Activated CD4-positive, alpha-beta T cell treated with anti-CD3 and anti-CD28 coated beads, Interleukin-2, Interleukin-4, amounts not matched to agents 100 ng/mL and 50 ng/mL, durations not matched to agents 16 hours and 8 hours (primary cell): ENCODE measurements around the gene KCNK16.
"Not testable (repeated sequence)": the region's sequence is repeated elsewhere in the genome, so short reads cannot be mapped to it uniquely, and the experiment has no call there.

Experiments
- DNase-seq: peaks from one replicate; pipeline ENCODE4 v3.0.0-alpha.2; 2020; ENCODE audit warnings: low spot score

Gene KCNK16

DNA sequence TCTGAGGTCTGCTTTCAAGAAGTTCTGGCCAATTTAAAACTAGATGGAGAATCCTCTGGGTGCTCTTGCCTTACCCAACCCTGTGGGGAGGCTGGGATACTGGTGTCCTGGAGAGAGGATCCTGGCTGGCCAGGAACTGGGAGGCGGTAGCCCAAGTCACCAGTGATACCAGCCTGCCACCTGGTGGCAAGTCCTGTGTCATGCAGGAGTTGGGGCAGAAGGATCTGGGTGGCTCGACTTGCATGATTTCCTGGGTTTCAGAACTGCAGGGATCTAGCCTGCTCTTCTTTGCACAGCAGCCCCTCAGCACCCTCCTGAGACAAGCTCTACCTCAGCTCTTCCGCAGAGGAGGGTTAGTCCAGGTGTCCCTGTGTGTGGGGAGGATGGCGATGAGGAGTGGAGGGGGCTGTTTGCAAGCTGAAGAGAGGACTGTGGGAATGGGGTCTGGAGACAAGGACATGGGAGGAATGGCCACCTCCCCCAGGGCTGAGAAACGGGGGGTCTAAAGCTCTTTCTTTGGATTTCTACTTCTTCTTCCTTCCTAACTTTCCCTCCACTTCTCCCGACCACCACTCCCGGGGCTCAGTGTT, 12.5 kb downstream of the KCNK16 start:
- peak; percentile 61 for DNase-seq

GRCh38 chr6:39307462-39307861, 15.0 kb downstream of the KCNK16 start:
- no peak for DNase-seq

DNA sequence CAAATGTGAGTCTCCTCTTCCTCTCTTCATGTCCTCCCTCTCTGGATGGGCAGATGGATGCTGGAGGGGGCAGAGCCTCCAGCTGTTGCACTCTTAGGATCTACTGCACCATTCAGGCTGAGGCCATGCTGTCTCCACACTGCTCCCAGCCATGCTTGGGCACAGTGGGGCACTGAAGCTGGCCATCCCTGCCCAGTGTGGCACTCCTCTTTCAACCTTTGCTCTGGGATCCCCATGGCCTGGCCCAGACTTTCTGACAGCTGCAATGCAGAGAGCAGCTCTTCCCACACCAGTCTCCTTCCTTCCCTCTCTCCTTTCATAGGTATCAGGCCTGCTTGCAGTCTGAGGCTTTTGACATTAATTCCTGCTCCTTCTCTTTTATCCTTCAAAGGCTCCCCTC, 17.6 kb downstream of the KCNK16 start:
- DNase-seq, result no peak

DNA sequence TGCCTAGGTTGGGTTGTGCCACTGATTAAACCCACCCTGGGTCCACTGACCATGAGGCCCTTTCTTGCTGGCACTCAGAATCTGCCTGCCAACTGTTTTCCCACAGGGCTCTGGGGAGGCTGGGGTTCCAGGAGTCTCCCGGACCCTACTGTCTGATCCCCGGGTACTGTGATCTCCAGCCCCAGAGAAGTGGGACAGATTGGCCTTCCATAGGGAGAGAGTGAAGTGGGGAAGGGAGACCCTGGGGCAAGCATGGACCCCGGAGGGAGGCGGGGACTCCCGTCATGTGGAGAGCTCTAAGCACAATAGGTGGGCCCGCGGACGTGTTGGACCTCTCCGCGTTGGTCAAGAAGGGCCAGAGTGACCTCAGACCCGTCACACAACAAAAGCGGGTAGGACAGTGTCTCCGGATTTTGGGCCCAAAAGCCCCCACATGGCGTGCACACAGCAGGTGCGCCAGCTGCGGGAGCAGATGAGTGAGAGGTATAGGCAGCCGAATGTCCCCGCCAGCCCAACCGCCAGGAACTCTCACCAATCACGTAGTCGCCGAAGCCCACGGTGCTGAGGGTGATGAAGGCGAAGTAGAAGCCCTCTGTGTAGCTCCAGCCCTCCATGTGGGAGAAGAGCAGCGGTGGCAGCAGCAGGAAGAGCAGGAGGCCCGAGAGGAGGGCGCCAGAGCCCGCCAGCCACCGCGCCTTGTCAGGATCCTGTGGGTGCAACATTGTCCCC, 18.9 kb downstream of the KCNK16 start:
- DNase-seq, result no peak

- DNase-seq, result peak; percentile 86
Observed at GRCh38 chr6:39302669-39303424, 19.7 kb downstream of the KCNK16 start.

DNA sequence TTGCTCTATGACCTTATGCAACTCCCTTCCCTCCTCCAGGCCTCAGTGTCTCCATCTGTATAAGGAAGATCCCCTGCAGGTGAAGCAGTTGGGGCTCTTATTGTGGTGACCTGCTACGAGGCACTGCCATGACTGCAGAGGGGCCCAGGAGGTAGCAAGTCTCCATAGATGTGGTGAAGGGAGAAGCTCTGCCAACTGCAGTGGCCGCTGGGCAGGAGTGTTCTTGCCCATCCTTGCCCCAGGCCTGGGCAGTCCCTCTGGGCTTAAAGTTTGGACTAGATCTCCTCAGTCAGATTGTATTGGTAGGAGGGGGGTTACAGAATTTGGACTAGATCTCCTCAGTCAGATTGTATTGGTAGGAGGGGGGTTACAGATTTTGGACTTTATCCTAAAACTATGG, 20.5 kb downstream of the KCNK16 start:
- DNase-seq, result no peak

DNA sequence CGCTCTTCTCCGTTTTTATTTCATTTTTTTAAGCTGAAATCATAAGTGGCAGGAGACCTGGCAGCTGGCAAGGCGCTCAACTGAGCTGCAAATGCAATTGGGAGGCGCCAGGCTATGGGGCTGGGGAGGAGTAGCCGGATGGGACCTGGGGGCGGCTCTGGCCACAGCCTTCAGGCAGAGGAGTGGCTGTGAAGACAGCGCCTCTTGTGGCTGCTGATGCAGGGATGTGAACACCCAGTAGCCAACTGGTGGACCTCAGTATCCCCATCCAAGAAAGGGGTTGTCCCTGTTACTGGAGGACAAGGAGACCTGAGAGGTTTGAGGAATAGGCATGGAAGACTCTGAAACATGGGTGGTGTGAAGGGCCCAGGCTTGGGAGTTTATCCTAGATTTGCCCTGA, 20.9 kb downstream of the KCNK16 start:
- no peak for DNase-seq

GRCh38 chr6:39300739-39301138, 21.8 kb downstream of the KCNK16 start:
- DNase-seq, result no peak

DNA sequence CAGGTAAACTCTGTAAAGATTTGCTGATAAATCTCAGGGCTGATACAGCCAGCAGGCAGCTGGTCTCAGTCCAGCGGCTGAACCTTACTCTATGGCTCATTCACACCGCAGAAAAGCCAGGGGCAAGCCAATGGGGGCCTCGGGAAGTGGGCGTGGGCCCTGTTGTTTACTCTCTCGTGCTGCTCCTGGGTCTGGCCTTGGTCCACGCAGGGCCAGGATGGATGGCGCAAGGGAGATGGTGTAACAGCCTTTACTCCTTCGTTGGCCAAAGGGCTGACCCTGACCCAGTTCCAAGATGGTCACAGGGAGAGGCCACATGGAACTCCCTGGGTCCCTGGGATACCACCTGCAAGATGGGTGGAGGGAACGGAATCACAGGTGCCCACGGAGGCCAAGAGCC, 24.4 kb downstream of the KCNK16 start:
- DNase-seq, result no peak

DNA sequence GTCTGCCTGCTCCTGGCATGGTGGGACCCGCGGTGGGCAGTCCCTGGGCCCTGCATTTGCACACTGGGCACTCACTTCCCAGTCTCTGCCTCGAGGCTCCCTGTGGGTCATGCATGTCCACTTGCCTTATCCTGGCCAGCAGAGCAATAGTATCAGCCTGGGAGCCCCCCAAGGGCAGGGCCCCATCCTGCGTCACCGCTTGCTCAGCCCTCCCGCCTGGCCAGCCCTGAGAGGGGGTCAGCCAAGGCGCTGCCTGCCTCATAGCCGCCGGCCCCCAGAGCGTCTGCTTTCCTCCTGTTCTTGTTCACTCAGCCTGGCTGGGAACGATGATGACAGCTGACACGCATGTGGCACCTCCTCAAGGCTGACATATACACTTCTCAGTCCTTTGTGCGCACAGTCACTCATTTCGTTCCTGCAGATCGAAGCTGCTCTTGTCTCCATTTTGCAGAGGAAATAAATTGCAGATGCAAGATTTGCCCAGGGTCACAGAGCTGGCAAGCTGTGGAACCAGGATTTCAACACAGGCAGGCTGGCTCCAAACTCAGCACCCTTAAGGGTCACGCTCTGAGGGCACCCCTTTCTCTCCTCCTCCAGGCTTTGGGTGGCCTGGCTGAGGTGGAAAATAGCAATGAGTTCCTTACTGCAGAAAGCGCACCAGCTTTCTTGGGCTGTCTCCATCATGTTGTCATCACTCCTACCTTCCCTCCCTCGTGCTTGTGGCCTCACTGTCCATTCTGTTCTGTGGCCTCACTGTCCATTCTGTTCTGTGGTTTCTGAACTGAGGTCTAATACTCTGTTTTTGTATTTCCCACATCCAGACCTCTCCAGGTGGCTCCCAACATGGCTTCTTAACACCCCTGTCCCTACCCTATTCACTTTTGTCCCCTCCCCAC, 25.5 kb downstream of the KCNK16 start:
- DNase-seq, result no peak

- DNase-seq, result no peak
Observed at GRCh38 chr6:39295611-39296011, 26.9 kb downstream of the KCNK16 start.

DNA sequence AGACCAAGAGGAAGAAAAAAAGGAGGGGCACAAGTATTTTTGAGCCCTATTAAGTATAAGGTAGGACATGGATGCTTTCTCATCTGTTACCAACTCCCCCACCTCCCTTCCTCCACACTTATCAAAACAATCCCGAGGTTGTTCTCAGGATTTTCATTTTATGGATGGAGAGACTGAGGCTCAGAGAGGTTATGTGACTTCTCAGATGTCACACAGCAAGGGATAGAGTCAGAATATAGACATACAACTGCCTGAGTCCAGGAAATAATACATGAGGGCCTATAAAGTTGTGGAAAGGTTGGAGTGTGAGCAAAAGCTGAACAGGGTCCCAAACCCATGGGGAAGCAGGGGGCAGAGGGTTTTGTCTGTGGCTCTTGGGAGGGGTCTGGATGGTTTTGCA, 27.6 kb downstream of the KCNK16 start:
- DNase-seq, result no peak

DNA sequence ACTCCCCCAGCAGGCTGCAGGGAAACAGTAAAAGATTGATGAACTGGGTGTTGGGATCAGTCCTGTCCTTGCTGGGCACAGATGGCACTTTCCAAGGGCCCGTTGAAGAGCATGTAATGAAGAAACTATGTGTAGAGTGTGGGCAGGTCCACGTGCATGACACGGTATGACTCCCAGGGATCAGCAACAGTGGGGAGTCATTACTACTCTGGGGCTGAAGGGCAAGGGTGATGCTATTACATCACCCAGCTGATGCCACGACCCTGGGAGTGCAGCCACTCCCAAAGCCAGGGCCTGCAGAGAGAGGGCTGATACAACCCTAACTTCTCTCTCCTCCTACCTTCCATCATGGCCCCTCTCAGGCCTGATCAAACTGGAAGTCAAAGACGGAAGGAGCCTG, 28.4 kb downstream of the KCNK16 start:
- DNase-seq, result no peak

DNA sequence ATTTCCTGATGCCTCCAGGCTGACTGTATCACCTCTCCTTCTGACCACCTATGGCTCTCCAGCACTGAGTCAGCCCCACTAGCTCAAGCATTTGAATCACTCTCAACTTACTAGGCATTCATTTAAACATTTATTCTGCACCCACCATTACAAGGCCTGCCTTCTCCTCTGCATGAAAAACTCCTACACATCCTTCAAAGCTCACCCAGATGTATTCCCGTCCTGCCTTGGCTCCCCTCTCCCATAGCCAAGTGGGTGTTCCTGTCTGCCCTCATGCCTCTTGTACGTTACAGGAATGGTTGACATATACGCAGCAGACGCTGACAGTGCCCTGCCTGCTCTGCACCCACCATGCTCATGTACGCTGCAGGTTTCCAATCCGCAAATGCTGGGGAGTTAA, 29.9 kb downstream of the KCNK16 start:
- no peak for DNase-seq

DNA sequence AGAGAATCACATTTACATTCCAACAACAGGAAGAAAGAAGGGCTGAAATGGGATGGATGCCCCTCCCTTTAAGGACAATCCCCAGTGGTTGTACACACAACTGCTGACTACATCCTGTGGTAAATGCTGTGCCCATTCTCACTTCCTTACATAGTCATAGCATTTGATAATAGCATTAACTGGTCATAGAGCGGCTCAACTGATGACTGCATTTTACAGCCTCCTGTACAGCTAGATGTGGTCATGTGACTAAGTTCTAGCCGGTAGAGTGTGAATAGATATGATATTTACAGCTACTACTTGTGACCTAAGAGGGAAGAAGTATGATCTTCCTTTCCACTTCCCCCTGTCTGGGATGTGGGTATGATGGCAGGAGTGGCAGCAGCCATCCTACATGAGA, 33.0 kb downstream of the KCNK16 start:
- peak; percentile 6 for DNase-seq

GRCh38 chr6:39287601-39288000, 34.9 kb downstream of the KCNK16 start:
- DNase-seq, result no peak

DNA sequence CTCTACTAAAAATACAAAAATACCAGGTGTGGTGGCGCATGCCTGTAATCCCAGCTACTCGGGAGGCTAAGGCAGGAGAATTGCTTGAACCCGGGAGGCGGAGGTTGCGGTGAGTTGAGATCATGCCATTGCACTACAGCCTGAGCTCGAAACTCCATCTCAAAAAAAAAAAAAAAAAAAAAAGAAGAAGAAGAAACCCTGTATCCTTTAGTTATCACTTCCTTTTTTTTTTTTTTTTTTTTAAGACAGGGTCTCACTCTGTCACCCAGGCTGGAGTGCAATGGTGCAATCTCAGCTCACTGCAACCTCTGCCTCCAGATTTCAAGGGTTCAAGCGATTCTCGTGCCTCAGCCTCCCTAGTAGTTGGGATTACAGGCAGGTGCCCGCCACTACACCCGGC, 35.9 kb downstream of the KCNK16 start:
- DNase-seq, result not testable (repeated sequence)

DNA sequence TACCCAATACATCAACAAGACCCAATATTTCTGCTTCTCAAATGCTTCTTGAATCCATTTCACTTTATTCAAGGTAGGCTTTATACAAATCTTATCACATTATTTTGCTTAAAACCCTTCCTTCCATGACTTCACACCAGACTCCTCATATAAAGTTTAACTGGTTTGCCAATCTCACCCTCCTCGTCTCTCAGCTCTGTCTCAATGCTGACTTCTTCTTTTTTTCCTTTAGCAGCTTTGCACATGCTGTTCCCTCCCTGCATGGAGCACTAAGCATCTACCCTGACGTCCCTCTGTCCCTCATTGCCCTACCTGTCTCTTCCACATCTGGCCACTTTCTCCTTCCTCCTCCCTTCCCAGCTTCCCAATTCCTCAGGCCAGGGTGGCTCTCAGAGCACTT, 39.7 kb downstream of the KCNK16 start:
- no peak for DNase-seq

DNA sequence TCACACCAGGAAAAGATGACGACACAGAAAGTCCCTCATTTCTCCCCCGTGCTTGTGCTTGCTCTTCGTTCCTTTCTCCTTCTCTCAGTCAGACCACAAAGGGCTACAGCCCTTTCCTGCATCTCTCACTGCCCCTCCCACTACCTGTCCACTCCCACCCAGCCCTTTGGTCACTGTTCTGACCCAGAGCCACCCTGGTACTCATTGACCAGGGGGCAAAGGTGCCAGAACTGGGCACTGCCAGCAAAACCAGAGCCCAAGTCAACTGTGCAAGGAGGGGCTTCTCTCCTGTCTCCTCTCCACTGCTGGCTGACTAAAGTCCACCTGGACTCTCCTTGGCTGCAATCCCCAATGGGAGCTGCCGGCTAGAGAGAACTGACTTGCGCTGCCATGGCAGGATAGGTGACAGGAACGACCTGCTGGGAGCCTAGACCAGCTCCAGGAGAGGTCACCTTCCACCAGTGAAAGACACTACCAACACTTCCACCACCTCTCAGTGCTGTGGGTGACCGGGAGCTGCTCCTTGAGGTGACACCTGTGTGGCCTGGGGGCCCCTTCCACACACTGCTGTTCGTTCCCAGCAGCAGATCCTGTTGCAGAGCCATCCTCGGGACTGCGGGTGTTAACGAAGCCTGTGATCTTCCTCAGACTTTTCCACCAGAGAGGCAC, 41.1 kb downstream of the KCNK16 start:
- DNase-seq, result no peak

DNA sequence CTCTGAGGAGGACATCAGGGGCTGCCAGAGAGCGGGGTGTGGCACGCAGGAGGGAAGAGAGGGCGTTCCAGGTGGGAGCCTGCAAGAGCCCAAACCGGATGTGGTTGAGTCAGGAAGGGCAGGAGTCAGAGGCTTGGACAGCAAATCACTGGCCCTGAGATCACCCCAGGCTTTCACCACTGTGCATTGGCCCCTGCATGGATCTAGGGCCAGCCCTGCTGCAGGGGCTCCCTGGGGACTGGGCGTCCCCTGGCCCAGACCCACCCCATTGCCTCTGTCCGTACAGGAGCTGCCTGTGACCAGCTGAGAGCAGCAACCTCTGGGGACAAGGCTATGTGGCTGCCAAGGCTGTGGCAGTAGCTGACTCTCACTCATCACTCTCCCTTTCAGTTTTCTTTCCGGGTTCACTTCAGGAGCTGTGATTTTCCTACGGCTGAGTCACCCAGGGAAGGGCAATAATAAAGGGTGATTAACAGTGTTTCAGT, 42.2 kb downstream of the KCNK16 start:
- no peak for DNase-seq

DNA sequence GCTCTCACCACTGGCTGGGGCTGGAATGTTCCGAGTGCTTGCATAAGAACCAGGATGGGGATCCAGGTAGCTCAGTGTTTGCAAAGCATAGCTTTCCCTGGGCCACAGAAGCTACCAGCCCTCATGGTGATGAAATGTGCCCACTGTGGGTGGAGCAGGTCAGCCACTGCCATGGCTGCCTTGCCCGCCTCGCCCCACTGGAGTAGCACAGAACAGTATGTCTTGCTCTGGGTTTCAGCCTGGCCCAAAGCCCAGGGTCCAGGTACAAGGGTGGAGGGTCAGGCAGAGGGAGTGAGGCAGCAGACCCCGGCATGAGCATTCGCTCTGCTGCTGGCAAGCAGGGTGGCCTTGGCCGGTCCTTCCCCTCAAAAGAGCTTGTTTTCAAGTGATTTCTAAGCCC, 43.0 kb downstream of the KCNK16 start:
- no peak for DNase-seq
